GM21723 (cell line): ENCODE data around the gene RAB31.

Experiments used
- ATAC-seq: cut with Tn5 transposase; IDR thresholded peaks from one replicate; pipeline ENCODE4 v1.9.1; 2021; ENCODE audit warnings: mild to moderate bottlenecking, moderate library complexity; ENCODE audit not compliant: unreplicated experiment

RAB31 gene

GRCh38 chr18:9810299-9810698 is 102.2 kb downstream of the RAB31 start:
- ATAC-seq = no peak

GRCh38 chr18:9810994-9811705 is 103.0 kb downstream of the RAB31 start:
- ATAC-seq = no peak

GRCh38 chr18:9811978-9812377 is 103.9 kb downstream of the RAB31 start:
- ATAC-seq = no peak

GRCh38 chr18:9814431-9814830 is 106.3 kb downstream of the RAB31 start:
- no peak for ATAC-seq

- no peak for ATAC-seq
Measured at GRCh38 chr18:9817286-9817685, 109.2 kb downstream of the RAB31 start.

- no peak for ATAC-seq
Measured at GRCh38 chr18:9817725-9818422, 109.8 kb downstream of the RAB31 start.

- no peak for ATAC-seq
Measured at GRCh38 chr18:9818423-9818734, 110.3 kb downstream of the RAB31 start.

GRCh38 chr18:9820127-9820526 is 112.0 kb downstream of the RAB31 start:
- ATAC-seq = no peak

- no peak for ATAC-seq
Measured at GRCh38 chr18:9820719-9821118, 112.6 kb downstream of the RAB31 start.

- ATAC-seq = no peak
Measured at GRCh38 chr18:9822587-9823185, 114.6 kb downstream of the RAB31 start.

GRCh38 chr18:9823805-9824473 is 115.8 kb downstream of the RAB31 start:
- no peak for ATAC-seq

GRCh38 chr18:9824474-9824832 is 116.4 kb downstream of the RAB31 start:
- no peak for ATAC-seq

- no peak for ATAC-seq
Measured at GRCh38 chr18:9824952-9825371, 116.9 kb downstream of the RAB31 start.

GRCh38 chr18:9825571-9826073 is 117.5 kb downstream of the RAB31 start:
- ATAC-seq = no peak

GRCh38 chr18:9826685-9827084 is 118.6 kb downstream of the RAB31 start:
- no peak for ATAC-seq

GRCh38 chr18:9827211-9827792 is 119.2 kb downstream of the RAB31 start:
- no peak for ATAC-seq

- ATAC-seq = no peak
Measured at GRCh38 chr18:9827793-9828505, 119.8 kb downstream of the RAB31 start.

GRCh38 chr18:9828506-9829396 is 120.7 kb downstream of the RAB31 start:
- no peak for ATAC-seq

- no peak for ATAC-seq
Measured at GRCh38 chr18:9829397-9829712, 121.3 kb downstream of the RAB31 start.
